Gastrocnemius medialis (tissue), 4 donors: ENCODE measurements around the gene RNF19B.

Experiments
- POLR2A ChIP-seq, 2 donors: fragments of 450-650 bp; IDR thresholded peaks; one replicate each; pipeline ENCODE4 v1.6.1; 2017; ENCODE audit warnings: antibody characterized with exemption in 2 of 2, mild to moderate bottlenecking in 2 of 2, moderate library complexity in 2 of 2
- TF ChIP-seq, protein P1 (sequence below), 5 experiments: fragments of 450-650 bp in 3 of 5; fragments of 200-600 bp in 2 of 5; sonication (generic) in 2 of 5; IDR thresholded peaks in 4 of 5; conservative IDR thresholded peaks in 1 of 5; 1 replicate in 4 of 5; 2 replicates in 1 of 5; pipeline ENCODE4 v1.5.1; 2016 to 2019; ENCODE audit warnings: antibody characterized with exemption in 5 of 5, mild to moderate bottlenecking in 3 of 5, moderate library complexity in 3 of 5

DNA sequence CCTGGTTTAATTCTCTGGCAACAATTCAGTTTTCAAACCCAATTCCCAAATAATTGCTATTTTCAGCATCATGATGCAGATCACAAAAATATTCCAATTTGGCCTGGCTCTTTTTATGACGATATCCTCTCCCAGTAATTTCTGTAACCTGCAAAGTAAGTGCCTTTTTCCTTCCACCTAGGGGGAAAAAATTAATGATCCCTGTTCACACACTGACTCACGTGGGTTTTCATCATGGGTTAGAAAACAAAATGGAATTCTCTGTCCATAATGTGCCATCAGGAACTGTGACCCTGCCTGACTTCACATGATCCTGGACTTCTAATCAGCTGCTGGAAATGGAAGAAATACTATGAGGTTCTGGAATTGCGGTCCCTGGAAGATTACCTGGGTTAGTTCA, 47.6 kb upstream of the RNF19B start:
- TF ChIP-seq, protein P1, sequence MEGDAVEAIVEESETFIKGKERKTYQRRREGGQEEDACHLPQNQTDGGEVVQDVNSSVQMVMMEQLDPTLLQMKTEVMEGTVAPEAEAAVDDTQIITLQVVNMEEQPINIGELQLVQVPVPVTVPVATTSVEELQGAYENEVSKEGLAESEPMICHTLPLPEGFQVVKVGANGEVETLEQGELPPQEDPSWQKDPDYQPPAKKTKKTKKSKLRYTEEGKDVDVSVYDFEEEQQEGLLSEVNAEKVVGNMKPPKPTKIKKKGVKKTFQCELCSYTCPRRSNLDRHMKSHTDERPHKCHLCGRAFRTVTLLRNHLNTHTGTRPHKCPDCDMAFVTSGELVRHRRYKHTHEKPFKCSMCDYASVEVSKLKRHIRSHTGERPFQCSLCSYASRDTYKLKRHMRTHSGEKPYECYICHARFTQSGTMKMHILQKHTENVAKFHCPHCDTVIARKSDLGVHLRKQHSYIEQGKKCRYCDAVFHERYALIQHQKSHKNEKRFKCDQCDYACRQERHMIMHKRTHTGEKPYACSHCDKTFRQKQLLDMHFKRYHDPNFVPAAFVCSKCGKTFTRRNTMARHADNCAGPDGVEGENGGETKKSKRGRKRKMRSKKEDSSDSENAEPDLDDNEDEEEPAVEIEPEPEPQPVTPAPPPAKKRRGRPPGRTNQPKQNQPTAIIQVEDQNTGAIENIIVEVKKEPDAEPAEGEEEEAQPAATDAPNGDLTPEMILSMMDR (IDR thresholded peaks at IDR 0.05 in 4 of 5, conservative IDR thresholded peaks at IDR 0.05 in 1 of 5), result no peak
- TF ChIP-seq POLR2A (IDR thresholded peaks at IDR 0.05), result no peak
